ENCODE measurements around the gene ARHGAP10. TPM values are rescaled to one million over a fixed set of nuclear protein-coding genes. Genes with fewer than 3 reads are reported as not detected.

The ARHGAP10 gene
- total RNA-seq, 4 donors from 2014 or later = 7.0 to 52.8 (median 19.9) TPM

- no peak overlapping the region for H3K27ac ChIP-seq
- H3K9me3 ChIP-seq = no peaks in the 10 kb centered on the region
- peak in 2 of 3 donors; percentile 40 to 84 for DNase-seq
- no peak for TF ChIP-seq POLR2A (IDR thresholded peaks at IDR 0.05)
- TF ChIP-seq CTCF (IDR thresholded peaks at IDR 0.05) = peak; percentile 58 to 96 (median 89)
- H3K4me1 ChIP-seq = no peaks in the 10 kb centered on the region
- no peak overlapping the region for H3K4me3 ChIP-seq
- H3K36me3 ChIP-seq = no peaks in the 10 kb centered on the region
- H3K27me3 ChIP-seq = no peaks in the 10 kb centered on the region
These were observed 23.8 kb upstream of the ARHGAP10 start for GRCh38 chr4:147707892-147708672.

GRCh38 chr4:147709999-147710398, 21.9 kb upstream of the ARHGAP10 start:
- DNase-seq = no peak
- H3K27me3 ChIP-seq = no peaks in the 10 kb centered on the region
- H3K27ac ChIP-seq = no peak overlapping the region
- no peak for TF ChIP-seq CTCF (IDR thresholded peaks at IDR 0.05)
- no peak for TF ChIP-seq POLR2A (IDR thresholded peaks at IDR 0.05)
- H3K36me3 ChIP-seq = no peaks in the 10 kb centered on the region
- no peak overlapping the region for H3K4me3 ChIP-seq
- no peaks in the 10 kb centered on the region for H3K4me1 ChIP-seq
- H3K9me3 ChIP-seq = no peaks in the 10 kb centered on the region

GRCh38 chr4:147714575-147715401, 17.1 kb upstream of the ARHGAP10 start:
- no peaks in the 10 kb centered on the region for H3K4me1 ChIP-seq
- H3K9me3 ChIP-seq = no peaks in the 10 kb centered on the region
- peak in 1 of 3 donors; percentile 62 for DNase-seq
- H3K27me3 ChIP-seq = no peaks in the 10 kb centered on the region
- no peaks in the 10 kb centered on the region for H3K36me3 ChIP-seq
- no peak overlapping the region for H3K4me3 ChIP-seq
- H3K27ac ChIP-seq = no peak overlapping the region
- TF ChIP-seq POLR2A (IDR thresholded peaks at IDR 0.05) (no peak), CTCF (IDR thresholded peaks at IDR 0.05) (no peak)

- no peaks in the 10 kb centered on the region for H3K4me1 ChIP-seq
- no peak overlapping the region for H3K27ac ChIP-seq
- no peaks in the 10 kb centered on the region for H3K27me3 ChIP-seq
- DNase-seq = no peak
- TF ChIP-seq POLR2A (IDR thresholded peaks at IDR 0.05) = no peak
- TF ChIP-seq CTCF (IDR thresholded peaks at IDR 0.05) = no peak
- H3K36me3 ChIP-seq = no peaks in the 10 kb centered on the region
- H3K9me3 ChIP-seq = no peaks in the 10 kb centered on the region
- H3K4me3 ChIP-seq = no peak overlapping the region
These were observed 14.0 kb upstream of the ARHGAP10 start for GRCh38 chr4:147717878-147718277.

- H3K27ac ChIP-seq = no peak overlapping the region
- no peaks in the 10 kb centered on the region for H3K27me3 ChIP-seq
- H3K36me3 ChIP-seq = no peaks in the 10 kb centered on the region
- no peak for TF ChIP-seq POLR2A (IDR thresholded peaks at IDR 0.05)
- TF ChIP-seq CTCF (IDR thresholded peaks at IDR 0.05) = peak in 2 of 6 experiments; percentile 6 to 14
- no peak overlapping the region for H3K4me3 ChIP-seq
- no peaks in the 10 kb centered on the region for H3K9me3 ChIP-seq
- peak in 2 of 3 donors; percentile 56 to 71 for DNase-seq
- H3K4me1 ChIP-seq = no peaks in the 10 kb centered on the region
These were observed 8.6 kb upstream of the ARHGAP10 start for GRCh38 chr4:147723326-147723725.

All from Peyer's patch (tissue), 4 donors.